ENCODE measurements around the gene ATP6V1B1.

The ATP6V1B1 gene

DNA sequence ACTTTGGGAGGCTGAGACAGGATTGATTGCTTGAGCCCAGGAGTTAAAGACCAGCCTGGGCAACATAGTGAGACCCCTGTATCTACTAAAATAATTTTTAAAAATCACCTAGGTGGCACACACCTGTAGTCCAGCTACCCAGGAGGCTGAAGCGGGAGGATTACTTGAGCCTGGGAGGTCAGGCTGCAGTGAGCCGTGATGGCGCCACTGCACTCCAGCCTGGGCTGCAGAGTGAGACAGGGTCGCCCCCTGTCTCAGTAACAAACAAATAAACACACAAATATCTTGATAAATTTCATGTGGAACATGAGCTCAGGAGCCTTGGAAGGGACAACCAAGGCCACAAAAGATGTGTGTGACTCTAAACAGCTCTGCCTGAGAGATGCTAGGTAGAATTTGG lies 31.0 kb downstream of the ATP6V1B1 start:
- TF ChIP-seq NFIC (IDR thresholded peaks at IDR 0.05) = no peak
- no peak for TF ChIP-seq ZBTB7A (IDR thresholded peaks at IDR 0.05; ENCODE audit: low read depth)
- TF ChIP-seq CEBPB (IDR thresholded peaks at IDR 0.05) = no peak
- TF ChIP-seq EP300 (IDR thresholded peaks at IDR 0.05; ENCODE audit: borderline replicate concordance) = no peak
- no peak for TF ChIP-seq YY1 (IDR thresholded peaks at IDR 0.05; ENCODE audit: low read depth)
- TF ChIP-seq EGR1 (IDR thresholded peaks at IDR 0.05) = no peak
- TF ChIP-seq, protein P1, sequence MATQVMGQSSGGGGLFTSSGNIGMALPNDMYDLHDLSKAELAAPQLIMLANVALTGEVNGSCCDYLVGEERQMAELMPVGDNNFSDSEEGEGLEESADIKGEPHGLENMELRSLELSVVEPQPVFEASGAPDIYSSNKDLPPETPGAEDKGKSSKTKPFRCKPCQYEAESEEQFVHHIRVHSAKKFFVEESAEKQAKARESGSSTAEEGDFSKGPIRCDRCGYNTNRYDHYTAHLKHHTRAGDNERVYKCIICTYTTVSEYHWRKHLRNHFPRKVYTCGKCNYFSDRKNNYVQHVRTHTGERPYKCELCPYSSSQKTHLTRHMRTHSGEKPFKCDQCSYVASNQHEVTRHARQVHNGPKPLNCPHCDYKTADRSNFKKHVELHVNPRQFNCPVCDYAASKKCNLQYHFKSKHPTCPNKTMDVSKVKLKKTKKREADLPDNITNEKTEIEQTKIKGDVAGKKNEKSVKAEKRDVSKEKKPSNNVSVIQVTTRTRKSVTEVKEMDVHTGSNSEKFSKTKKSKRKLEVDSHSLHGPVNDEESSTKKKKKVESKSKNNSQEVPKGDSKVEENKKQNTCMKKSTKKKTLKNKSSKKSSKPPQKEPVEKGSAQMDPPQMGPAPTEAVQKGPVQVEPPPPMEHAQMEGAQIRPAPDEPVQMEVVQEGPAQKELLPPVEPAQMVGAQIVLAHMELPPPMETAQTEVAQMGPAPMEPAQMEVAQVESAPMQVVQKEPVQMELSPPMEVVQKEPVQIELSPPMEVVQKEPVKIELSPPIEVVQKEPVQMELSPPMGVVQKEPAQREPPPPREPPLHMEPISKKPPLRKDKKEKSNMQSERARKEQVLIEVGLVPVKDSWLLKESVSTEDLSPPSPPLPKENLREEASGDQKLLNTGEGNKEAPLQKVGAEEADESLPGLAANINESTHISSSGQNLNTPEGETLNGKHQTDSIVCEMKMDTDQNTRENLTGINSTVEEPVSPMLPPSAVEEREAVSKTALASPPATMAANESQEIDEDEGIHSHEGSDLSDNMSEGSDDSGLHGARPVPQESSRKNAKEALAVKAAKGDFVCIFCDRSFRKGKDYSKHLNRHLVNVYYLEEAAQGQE (IDR thresholded peaks at IDR 0.05; ENCODE audit: low read depth) = no peak
- no peak for TF ChIP-seq RAD21 (IDR thresholded peaks at IDR 0.05; ENCODE audit: low read depth)
- TF ChIP-seq TEAD4 (IDR thresholded peaks at IDR 0.05) = no peak
- TF ChIP-seq, protein P2, sequence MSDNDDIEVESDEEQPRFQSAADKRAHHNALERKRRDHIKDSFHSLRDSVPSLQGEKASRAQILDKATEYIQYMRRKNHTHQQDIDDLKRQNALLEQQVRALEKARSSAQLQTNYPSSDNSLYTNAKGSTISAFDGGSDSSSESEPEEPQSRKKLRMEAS (IDR thresholded peaks at IDR 0.05) = no peak
- TF ChIP-seq TCF12 (IDR thresholded peaks at IDR 0.05; ENCODE audit: low read depth) = no peak

- TF ChIP-seq TEAD4 (IDR thresholded peaks at IDR 0.05) (no peak), USF1 (IDR thresholded peaks at IDR 0.05) (no peak)
Observed at GRCh38 chr2:70967189-70967588, 31.5 kb downstream of the ATP6V1B1 start.

GRCh38 chr2:70974592-70974991 lies 38.9 kb downstream of the ATP6V1B1 start:
- no peak for TF ChIP-seq RAD21 (IDR thresholded peaks at IDR 0.05; ENCODE audit: low read depth)
- no peak for TF ChIP-seq EP300 (IDR thresholded peaks at IDR 0.05; ENCODE audit: borderline replicate concordance)
- no peak for TF ChIP-seq TCF12 (IDR thresholded peaks at IDR 0.05; ENCODE audit: low read depth)
- no peak for TF ChIP-seq CEBPB (IDR thresholded peaks at IDR 0.05)
- TF ChIP-seq NFIC (IDR thresholded peaks at IDR 0.05) = no peak
- no peak for TF ChIP-seq USF1 (IDR thresholded peaks at IDR 0.05)
- TF ChIP-seq ZBTB7A (IDR thresholded peaks at IDR 0.05; ENCODE audit: low read depth) = no peak
- TF ChIP-seq TEAD4 (IDR thresholded peaks at IDR 0.05) = no peak
- TF ChIP-seq, protein P2 (IDR thresholded peaks at IDR 0.05) = no peak
- no peak for TF ChIP-seq CREB1 (IDR thresholded peaks at IDR 0.05; ENCODE audit: low read depth)
- no peak for TF ChIP-seq EGR1 (IDR thresholded peaks at IDR 0.05)
- TF ChIP-seq FOXM1 (IDR thresholded peaks at IDR 0.05; ENCODE audit: borderline replicate concordance, low read depth) = no peak
- TF ChIP-seq, protein P1 (IDR thresholded peaks at IDR 0.05; ENCODE audit: low read depth) = no peak
- TF ChIP-seq TAF1 (IDR thresholded peaks at IDR 0.05; ENCODE audit: low read depth) = no peak
- no peak for TF ChIP-seq YY1 (IDR thresholded peaks at IDR 0.05; ENCODE audit: low read depth)

DNA sequence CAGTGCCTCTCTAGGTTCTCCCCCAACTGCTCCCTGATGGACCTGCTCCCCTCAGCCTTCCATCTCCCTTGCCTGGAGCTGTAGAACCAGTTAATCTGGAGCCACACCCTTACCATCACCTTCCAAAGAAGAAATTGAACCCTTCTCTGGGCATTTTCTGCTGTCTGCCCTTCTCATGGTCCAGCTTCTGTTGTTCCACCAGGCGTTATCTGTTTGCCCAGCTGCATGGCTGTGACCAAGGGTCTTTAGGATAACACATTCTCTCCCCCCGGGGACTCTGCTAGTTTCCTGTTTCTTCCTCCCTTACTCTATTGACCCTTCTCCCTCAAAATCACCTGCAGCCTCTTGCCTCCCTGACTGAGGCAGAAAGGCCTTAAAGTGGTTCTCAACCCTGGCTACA lies 39.5 kb downstream of the ATP6V1B1 start:
- TF ChIP-seq TAF1 (IDR thresholded peaks at IDR 0.05; ENCODE audit: low read depth) (no peak), EP300 (IDR thresholded peaks at IDR 0.05; ENCODE audit: borderline replicate concordance) (no peak), CREB1 (IDR thresholded peaks at IDR 0.05; ENCODE audit: low read depth) (no peak), NFIC (IDR thresholded peaks at IDR 0.05) (no peak), EGR1 (IDR thresholded peaks at IDR 0.05) (no peak), ZBTB7A (IDR thresholded peaks at IDR 0.05; ENCODE audit: low read depth) (no peak), CEBPB (IDR thresholded peaks at IDR 0.05) (no peak), FOXM1 (IDR thresholded peaks at IDR 0.05; ENCODE audit: borderline replicate concordance, low read depth) (no peak), TCF12 (IDR thresholded peaks at IDR 0.05; ENCODE audit: low read depth) (no peak), YY1 (IDR thresholded peaks at IDR 0.05; ENCODE audit: low read depth) (no peak), USF1 (IDR thresholded peaks at IDR 0.05) (no peak), RAD21 (IDR thresholded peaks at IDR 0.05; ENCODE audit: low read depth) (no peak)
- TF ChIP-seq, protein P1 (IDR thresholded peaks at IDR 0.05; ENCODE audit: low read depth) = no peak
- TF ChIP-seq, protein P2 (IDR thresholded peaks at IDR 0.05) = no peak
